ENCODE measurements around the gene GUCY2D. TPM values are rescaled to one million over a fixed set of nuclear protein-coding genes. Genes with fewer than 3 reads are reported as not detected.

GUCY2D gene
- total and polyA plus RNA-seq, 8 donors = 0.25 TPM; not detected in 7

- H3K9me3 ChIP-seq = no peaks in the 10 kb centered on the region
- TF ChIP-seq POLR2A (IDR thresholded peaks at IDR 0.05) (no peak), POLR2AphosphoS5 (IDR thresholded peaks at IDR 0.05) (no peak), CTCF (IDR thresholded peaks at IDR 0.05) (no peak), EP300 (IDR thresholded peaks at IDR 0.05) (no peak)
- DNase-seq = no peak
- no peak overlapping the region for H3K4me3 ChIP-seq
- H3K27me3 ChIP-seq = peaks cover 0 to 53% (median 10%) of the 10 kb centered on the region in 3 donors
- H3K27ac ChIP-seq = no peak overlapping the region
- no peaks in the 10 kb centered on the region for H3K36me3 ChIP-seq
- intact Hi-C loops (cut with DNase I; ENCODE audit: low total_unique reads) = no loop called here
- 83 to 86% (median 84%) methylated on average over 12 of the region's 12 CpGs for WGBS, 5 donors
- H3K4me1 ChIP-seq = peaks cover 15 to 25% (median 24%) of the 10 kb centered on the region in 4 donors
These were observed 11.5 kb downstream of the GUCY2D start for GRCh38 chr17:8013731-8014557.

- intact Hi-C loops (cut with DNase I; ENCODE audit: low total_unique reads) = no loop called here
- no peak overlapping the region for H3K27ac ChIP-seq
- 93 to 97% (median 97%) methylated on average over 9 of the region's 9 CpGs for WGBS, 5 donors
- no peaks in the 10 kb centered on the region for H3K9me3 ChIP-seq
- H3K4me3 ChIP-seq = no peak overlapping the region
- no peak for DNase-seq
- TF ChIP-seq CTCF (IDR thresholded peaks at IDR 0.05) (no peak), POLR2AphosphoS5 (IDR thresholded peaks at IDR 0.05) (no peak), POLR2A (IDR thresholded peaks at IDR 0.05) (no peak), EP300 (IDR thresholded peaks at IDR 0.05) (no peak)
- no peaks in the 10 kb centered on the region for H3K36me3 ChIP-seq
- peaks cover 19 to 30% (median 28%) of the 10 kb centered on the region in 4 donors for H3K4me1 ChIP-seq
- H3K27me3 ChIP-seq = peaks cover 0 to 57% (median 10%) of the 10 kb centered on the region in 3 donors
These were observed 12.1 kb downstream of the GUCY2D start for GRCh38 chr17:8014558-8014850.

- intact Hi-C loops (cut with DNase I; ENCODE audit: low total_unique reads) = no loop called here
- Histone ChIP-seq H3K27me3 (peaks cover 0 to 57% (median 10%) of the 10 kb centered on the region in 3 donors), H3K4me1 (peaks cover 21 to 34% (median 32%) of the 10 kb centered on the region in 4 donors), H3K9me3 (no peaks in the 10 kb centered on the region), H3K4me3 (peak overlapping the region; percentile 32 to 57 (median 47)), H3K27ac (no peak overlapping the region), H3K36me3 (no peaks in the 10 kb centered on the region)
- TF ChIP-seq CTCF (IDR thresholded peaks at IDR 0.05) (no peak), POLR2AphosphoS5 (IDR thresholded peaks at IDR 0.05) (no peak), EP300 (IDR thresholded peaks at IDR 0.05) (no peak), POLR2A (IDR thresholded peaks at IDR 0.05) (no peak)
- no peak for DNase-seq
- WGBS, 5 donors = 70 to 78% (median 76%) methylated on average over 32 to 44 of the region's 44 CpGs
These were observed 13.0 kb downstream of the GUCY2D start for GRCh38 chr17:8015236-8015956.

- Histone ChIP-seq H3K4me1 (peaks cover 21 to 34% (median 32%) of the 10 kb centered on the region in 4 donors), H3K36me3 (no peaks in the 10 kb centered on the region), H3K27me3 (peaks cover 0 to 57% (median 10%) of the 10 kb centered on the region in 3 donors), H3K9me3 (no peaks in the 10 kb centered on the region), H3K27ac (peak overlapping the region in 3 of 5 donors; percentile 8 to 30 (median 30)), H3K4me3 (peak overlapping the region; percentile 32 to 57 (median 47))
- peak; percentile 66 to 69 for DNase-seq
- intact Hi-C loops (cut with DNase I; ENCODE audit: low total_unique reads) = no loop called here
- WGBS, 5 donors = 0 to 4% (median 2%) methylated on average over 36 to 46 of the region's 46 CpGs
- TF ChIP-seq POLR2AphosphoS5 (IDR thresholded peaks at IDR 0.05) = no peak
- no peak for TF ChIP-seq CTCF (IDR thresholded peaks at IDR 0.05)
These were observed 13.7 kb downstream of the GUCY2D start for GRCh38 chr17:8015957-8016631.

All from stomach (tissue), 9 donors.